SW 1271 (cell line): Measurements from ENCODE around the gene MGAT1.
A peak's percentile ranks its signal among the peaks of the same experiment; 100 is the strongest.
"Not testable (repeated sequence)": the region's sequence is repeated elsewhere in the genome, so short reads cannot be mapped to it uniquely, and the experiment has no call there.

ENCODE experiments used
- DNase-seq, 2 experiments: peaks; one replicate each; lab custom pipeline; 2025; lab: John Stamatoyannopoulos, UW

The MGAT1 gene

DNA sequence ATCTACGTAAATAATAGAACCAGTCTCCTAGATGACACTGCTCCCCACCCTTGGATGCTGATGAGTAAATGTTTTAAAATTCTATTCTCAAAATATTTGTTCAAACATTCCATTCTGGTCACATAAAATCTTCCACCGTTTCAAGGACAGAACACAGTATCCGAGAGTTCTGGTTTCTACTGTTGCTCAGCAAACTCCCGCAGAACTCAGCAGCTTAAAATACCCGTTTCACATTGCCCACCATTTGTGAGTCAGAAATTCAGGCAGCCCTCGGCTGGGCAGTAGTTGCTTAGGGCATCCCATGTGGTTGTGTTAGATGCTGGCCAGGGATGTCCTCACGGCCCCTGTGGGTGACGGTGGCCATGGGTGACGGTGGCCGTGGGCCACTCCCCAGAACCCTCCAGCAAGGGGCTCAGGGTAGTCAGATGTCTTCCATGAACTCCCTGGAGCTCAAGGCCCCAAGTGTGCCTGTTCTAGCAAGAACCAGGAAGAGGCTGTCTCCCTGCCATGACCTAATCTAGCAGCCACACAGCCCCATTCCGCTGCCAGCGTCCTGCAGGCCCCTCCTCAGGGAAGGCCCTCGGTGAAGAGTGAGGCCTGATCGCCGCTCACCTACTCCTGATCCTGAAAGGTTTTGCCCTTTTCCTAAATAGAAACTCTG, 17.4 kb downstream of the MGAT1 start:
- no peak for DNase-seq

DNA sequence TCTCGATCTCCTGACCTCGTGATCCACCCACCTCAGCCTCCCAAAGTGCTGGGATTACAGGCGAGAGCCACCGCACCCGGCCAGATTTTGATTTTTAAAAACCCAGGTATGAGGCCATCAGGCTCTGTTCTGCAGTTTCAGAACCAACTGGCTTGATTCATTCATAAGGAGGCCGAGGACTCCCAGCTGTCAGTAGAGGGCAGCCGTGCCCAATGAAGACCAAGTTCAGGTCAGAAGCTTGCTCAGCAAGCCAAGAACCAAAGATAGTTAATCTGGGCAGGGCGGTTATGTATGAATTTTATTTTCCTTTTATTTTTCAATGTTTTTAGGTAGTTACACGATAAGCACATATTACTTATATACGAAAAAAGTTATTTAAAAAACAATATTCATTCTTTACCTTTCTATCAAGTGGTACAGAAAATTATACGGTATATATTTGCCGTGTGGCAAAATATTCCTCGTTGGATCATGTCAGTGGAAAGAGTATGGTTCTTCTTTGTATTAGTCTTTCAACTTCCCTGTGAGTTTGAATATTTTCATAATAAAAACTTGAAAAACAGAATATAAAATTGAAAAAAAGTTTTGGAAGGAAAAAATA, 18.0 kb downstream of the MGAT1 start:
- peak in 1 of 2 experiments; percentile 46 for DNase-seq

DNA sequence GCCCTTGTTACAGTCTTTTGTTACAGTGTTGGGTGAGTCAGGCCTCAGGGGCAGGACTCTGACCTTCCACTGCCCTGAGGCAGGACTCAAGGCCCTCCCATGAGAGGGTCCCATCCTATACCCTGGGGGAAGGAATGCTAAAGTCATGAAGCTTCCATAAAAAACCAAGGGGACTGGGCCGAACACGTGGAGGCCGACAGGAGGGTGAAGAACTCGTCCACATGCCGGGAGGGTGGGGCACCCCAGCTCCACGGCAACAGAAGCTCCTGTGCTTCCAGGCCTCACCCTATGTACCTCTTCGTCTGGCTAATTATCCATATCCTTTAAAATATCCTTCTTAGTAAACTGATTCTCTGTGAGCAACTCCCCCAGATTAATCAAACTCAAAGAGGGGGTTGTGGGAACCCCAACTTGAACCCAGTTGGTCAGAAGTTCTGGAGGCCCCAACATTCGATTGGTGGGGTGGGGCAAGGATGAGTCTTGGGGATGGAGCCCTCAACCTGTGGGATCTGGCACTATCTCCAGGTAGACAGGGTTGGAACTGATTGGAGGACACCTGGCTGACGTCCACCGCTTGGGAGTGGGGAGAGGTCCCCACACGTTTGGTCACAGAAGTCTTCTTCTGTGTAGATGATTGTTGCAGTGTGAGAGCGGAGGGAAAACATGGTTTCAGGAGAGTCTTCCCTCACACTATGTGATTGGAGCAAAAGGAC, 19.1 kb downstream of the MGAT1 start:
- DNase-seq, result no peak

DNA sequence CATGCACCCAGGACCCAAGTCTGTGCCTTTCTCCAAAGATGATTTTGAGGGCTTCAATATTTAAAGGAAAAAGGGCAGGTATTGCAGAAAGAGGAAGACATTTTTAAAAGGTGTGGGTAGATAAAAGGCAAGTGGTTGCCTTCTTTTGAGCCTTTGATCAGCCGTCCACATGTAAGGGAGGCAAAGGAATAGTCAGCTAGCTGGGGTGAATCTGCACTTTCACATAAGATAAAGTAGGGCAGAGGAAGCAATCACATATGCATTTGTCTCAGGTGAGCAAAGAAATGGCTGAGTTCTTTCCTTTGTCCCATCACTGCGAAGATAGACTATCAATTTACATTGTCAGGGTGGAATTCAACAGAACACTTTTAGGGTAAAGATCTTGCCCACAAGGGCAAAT, 19.9 kb downstream of the MGAT1 start:
- no peak for DNase-seq

DNA sequence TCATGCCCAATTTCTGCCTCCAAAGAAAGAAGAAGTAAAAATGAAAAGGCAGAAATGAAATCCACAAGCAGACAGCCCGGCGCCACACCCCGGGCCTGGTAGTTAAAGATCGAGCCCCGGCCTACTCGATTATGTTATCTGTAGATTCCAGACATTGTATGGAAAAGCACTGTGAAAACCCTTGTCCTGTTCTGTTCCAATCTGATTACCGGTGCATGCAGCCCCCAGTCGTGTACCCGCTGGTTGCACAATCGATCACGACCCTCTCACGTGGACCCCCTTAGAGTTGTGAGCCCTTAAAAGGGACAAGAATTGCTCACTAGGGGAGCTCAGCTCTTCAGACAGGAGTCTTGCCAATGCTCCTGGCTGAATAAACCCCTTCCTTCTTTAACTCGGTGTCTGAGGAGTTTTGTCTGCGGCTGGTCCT, 20.7 kb downstream of the MGAT1 start:
- not testable (repeated sequence) for DNase-seq

DNA sequence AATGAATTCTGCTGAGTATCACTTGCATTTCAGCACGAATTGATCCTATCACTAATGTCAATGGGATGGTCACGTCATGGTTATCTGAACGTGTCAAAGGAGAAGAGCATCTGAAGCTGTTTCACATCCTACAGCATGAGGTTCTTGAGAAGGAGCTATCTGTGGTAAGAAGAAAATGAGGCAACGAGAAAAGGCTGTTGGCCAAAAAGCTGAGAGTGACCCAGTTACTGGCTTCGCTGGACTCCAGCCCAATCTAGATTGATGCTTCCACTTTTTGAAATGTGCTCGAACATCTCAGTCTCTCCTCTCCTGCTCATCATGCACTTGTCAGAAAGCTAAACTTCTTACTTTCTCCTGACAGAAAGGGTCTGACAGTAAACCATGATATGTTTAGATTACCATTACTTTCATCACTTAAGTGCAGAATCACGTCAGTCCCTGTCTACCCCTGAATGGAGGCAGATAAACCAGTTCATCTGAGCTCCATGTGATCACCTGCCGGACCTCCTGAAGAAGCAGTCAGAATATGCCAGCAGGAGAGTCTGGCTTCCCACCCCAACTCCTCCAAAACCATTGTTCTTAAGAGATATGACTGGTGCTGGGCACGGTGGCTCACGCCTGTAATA, 22.5 kb downstream of the MGAT1 start:
- no peak for DNase-seq

DNA sequence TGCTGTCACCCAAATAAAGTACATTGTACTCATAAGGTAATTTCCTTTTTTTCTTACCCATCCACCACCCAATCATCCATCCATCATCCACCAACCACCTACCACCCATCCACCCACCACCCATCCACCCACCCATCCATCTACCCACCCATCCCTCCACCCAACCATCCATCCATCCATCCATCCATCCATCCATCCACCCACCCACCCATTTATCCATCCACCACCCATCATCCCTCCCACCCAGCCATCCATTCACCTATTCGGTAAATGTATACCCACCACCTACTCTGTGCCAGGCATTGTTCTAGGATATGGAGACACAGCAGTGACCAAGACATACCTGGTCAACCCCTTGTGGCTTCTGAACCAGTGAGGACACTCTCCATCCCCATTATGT, 25.1 kb downstream of the MGAT1 start:
- DNase-seq, result no peak

DNA sequence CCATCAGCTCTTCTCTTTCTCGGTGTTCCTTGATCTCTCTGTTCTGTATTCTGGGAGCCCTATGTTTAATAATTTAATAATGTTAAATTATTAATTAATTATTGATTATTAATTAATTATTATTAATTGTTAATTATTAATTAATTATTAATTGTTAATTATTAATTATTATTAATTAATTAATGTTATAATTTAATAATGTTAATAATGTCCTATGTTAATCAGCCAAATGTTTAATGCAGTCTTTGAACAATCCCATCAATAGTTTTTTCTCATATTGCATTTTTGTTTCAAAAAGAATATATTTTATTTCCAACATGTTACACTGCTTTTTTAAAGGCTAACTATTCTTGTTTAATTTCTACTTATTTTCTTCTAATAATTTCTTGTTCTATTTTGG, 26.2 kb downstream of the MGAT1 start:
- DNase-seq, result no peak

DNA sequence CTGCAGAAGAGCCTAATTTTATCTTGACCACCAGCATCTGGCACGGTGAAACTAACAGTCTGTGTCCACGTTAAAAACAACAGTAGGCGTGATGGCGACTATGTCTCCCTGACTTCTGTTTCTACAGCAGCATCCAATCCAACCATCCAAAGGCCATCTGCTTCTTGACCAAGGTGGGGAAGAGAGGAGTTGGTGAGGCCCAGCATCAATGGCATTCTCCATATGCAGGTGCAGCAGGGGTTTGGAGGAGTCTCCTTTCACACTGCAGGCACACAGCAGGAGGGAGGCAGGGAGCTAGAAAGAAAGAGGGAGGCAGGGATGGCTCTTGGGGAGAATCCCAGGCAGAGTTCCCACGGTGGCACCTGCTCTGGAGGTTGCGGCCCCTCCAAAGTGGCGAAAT, 27.0 kb downstream of the MGAT1 start:
- DNase-seq, result no peak

DNA sequence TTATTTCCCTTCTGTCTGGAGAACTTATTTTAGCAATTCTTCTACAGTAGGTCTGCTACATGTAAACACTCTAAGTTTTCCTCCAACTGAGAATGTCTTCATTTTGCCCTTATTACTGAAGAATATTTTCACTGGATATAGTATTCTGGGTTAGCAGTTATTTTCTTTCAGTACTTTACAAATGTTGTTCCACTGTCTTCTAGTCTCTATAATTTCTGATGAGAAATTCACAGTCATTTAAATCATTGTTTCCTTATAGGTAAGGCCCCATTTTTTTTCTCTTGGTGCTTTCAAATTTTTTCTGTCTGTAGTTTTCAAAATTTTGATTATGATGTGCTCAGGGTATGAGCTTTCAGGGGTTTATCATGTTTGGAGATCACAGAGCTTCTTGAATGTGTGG, 30.8 kb downstream of the MGAT1 start:
- DNase-seq, result no peak

DNA sequence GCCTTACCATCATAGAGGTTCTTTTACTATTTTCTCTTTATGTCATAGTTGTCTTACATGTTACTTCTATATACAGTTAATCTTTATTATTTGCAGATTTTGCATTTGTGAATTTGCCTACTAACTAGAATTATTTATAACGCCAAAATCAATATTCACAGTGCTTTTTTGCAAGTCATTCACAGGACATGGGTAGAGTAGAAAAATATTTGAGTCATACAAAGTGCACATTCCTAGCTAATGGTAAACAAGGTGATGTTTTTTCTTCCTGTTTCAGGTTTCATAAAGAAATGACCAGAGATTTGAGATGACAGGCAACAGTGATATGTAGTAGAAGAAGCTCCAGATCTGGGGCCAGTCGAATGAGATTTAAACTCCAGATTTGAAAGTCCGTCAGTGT, 32.8 kb downstream of the MGAT1 start:
- no peak for DNase-seq

DNA sequence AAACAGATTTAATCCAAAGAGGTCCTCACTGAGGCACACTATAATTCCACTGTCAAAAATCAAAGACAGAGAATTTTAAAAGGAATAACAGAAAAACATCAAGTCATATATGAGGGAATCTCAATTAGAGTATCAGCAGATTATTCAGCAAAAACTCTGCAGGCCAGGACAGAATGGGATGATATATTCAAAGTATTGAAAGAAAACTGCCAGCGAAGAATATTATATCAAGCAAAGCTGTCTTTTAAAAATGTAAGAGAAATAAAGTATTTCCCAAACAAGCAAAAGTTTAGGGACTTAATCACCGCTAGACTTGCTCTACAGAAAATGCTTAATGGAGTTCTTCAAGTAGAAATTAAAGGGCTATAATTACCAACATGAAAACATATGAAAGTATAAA, 47.0 kb downstream of the MGAT1 start:
- DNase-seq, result no peak

DNA sequence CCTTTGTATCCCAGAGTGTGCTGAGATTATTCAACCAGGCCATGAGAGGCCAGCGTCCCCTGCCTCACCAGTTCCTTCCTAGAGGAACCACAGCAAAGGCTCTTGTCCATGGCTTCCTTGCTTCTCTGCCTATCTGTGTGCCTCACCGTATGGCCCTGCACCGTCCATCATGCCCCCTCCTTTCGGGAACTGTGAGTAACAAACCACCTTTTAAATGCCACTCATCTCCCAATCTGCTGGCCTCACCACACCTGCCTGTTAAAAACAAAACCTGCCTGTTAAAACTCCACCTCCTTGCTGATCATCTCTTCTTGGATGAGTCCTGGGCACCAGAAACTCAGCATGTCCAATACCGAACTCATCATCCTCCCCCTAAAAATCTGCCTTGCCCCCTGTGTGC, 58.4 kb downstream of the MGAT1 start:
- no peak for DNase-seq

DNA sequence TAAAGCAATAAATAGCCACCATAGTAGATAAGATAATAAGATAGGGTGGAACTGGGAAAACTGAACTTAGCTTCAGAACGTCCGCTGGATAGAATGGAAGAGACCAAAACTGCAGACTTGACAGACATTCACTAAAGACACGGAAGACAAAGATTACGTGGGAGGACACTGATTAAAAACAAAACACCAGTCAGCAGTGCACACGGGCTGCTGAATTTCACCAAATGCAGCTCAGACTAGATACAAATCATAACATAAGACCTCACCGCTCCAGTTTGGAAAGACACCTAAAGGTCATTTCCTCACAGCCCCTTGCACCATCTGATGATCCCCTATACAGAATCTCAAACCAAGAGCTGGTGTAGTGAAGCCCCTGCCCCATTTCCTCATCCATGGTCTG, 59.9 kb downstream of the MGAT1 start:
- no peak for DNase-seq

DNA sequence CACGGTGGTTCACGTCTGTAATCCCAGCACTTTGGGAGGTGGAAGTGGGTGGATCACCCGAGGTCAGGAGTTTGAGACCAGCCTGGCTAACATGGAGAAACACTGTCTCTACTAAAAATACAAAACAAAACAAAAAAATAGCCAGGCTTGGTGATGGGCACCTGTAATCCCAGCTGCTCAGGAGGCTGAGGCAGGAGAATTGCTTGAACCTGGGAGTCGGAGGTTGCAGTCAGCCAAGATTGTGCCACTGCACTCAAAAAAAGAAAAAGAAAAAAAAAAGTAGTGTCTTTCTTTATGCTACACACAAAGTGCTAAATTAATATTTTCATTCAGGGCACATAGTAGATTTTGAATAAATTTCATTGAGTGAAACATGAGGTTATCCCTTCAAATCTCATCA, 61.7 kb downstream of the MGAT1 start:
- not testable (repeated sequence) for DNase-seq

DNA sequence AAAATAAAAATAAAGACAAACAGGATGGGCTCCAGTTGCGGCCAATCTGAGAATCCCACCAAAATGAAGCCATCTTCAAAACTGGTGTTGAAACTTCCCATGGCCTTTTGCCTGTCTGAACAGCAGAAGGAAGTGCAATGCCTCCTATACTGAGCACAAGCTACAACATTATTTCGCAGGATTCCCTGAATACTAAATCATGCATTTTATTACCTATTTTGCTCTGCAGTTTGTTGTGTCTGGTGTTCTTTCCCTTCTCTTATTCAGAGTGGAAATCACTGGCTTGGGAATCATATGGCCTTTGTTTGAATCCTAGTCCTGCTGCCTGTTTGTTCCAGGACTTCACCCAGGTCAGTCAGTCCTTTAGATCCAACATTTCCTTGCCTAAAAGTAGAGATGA, 62.6 kb downstream of the MGAT1 start, which contains the start of gene OR2Y1:
OR2Y1 (minus strand) TSS at position 101 of the 400 bp plus-strand sequence; CDS start at position 101, 0 bp downstream.
- DNase-seq, result no peak

DNA sequence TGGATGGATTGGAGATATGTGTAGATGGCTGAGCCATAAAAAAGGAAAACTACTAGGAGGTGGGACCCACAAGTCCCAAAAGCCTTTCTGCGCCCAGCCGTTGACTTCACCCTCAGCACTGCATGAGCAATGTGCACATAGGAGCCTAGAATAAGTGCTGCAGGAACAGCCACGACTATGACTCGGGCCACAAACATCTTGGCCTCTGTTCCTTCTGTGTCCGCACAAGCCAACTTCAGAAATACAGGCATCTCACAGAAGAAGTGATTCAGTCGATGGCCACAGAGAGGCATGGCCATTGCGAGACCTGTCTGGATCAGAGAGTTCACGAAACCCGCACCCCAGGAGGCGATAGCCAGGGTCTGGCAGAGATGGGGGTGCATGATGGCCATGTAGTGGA, 63.3 kb downstream of the MGAT1 start:
- DNase-seq, result no peak

DNA sequence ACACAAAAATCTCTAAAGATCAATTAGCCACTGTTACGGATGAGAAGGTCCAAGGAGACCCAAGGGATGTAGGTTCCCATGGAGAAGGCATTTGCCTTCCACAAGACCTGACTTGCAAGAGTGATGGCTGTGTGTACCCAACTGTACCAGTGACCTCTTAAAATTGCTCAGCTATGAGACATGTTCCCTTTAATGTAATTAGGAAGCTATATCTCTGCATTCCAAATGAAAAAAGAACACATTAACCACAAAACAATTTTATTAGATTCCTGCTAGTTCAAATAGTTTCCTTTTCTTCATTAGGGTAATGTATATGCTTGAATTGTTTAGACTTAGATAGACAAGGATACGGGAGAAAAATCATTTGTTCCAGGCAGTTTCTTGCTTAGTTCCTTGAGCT, 66.1 kb downstream of the MGAT1 start:
- no peak for DNase-seq
